Erythroblast (primary cell): ENCODE data around the gene SEPHS2.

ENCODE experiments used
- GATA1 ChIP-seq: IDR thresholded peaks from 2 replicates; pipeline ENCODE4 v1.6.1; 2011; ENCODE audit warnings: low read depth, mild to moderate bottlenecking, control low read depth, low read length, moderate library complexity
- POLR2A ChIP-seq: IDR thresholded peaks from 2 replicates; pipeline ENCODE4 v1.6.1; 2011; ENCODE audit warnings: mild to moderate bottlenecking, low read length

DNA sequence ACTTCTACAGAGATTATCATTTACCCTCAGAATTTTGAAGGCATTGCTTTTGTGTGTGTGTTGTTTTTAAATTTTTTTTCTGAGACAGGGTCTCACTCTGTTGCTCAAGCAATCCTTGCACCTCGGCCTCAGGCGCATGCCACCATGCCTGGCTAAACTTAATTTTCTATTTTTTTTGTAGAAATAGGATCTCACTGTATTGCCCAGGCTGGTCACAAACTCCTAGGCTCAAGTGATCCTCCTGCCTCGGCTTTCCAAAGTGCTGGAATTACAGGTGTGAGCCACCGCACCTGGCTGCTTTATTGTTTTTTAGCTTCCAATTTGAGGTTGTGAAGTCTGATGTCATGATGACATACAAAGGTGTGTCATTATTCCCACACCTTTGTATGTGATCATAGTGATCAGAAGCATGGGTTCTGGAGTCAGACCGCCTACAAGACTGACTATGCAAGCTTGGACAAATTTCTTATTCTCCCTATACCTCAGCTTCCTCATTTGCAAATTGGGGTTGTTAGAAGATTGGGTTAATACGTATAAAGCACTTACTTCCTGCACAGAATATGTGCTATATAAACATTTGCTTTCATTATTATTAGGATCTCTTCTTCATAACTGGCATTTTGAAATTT, 5.8 kb downstream of the SEPHS2 start:
- no peak for TF ChIP-seq POLR2A
- no peak for TF ChIP-seq GATA1
